ENCODE results near the gene LMO7.

LMO7 gene

GRCh38 chr13:75635828-75636435 is at the start of gene LMO7:
LMO7 (plus strand) TSS chr13:75636330; CDS start chr13:75636658, 328 bp downstream.
- DNase-seq: peak; percentile 68

DNA sequence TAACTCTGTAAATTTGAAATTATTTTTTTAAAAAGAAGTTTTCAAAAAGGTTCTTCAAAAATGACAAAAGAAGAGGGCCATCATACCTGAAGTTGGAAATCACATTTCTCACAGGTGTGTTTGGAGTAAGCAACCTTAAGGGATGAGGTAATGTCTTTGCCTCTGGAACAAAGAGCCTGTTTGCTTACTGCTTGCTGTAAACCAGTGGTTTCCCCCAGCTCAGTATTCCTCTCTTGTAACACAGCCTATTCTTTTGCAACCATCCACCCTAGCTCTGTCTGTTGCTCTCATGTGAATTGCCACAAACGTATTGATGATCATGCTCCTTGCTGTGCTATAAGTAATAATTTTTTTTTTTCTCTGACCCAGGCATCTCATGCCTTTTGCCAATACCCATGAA is 48.5 kb upstream of the LMO7 start:
- DNase-seq: no peak

DNA sequence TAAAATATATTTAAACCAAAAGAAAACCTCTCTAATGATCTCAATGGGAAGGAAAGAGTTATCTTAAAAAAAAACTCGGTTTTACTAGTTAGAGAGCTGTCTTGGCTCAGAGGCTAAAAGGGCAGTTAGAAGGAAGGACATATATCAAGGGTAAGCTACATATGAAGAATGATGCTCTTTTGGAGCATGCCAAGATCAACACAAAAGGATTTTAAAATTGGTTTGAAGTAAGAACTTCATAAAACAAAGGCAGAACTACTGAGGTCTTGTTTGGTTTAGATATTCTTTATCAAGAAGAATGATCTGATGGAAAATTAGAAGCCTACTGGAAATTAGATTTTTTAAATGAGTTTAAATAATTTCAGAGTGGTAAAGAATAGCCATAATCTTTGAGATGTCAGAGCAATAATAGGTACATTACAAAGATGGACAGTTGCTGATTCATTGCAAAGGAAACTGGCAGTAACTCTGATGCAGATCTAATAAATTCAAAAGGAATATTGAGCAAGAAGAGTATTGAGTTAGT is 39.4 kb upstream of the LMO7 start:
- no peak for DNase-seq

DNA sequence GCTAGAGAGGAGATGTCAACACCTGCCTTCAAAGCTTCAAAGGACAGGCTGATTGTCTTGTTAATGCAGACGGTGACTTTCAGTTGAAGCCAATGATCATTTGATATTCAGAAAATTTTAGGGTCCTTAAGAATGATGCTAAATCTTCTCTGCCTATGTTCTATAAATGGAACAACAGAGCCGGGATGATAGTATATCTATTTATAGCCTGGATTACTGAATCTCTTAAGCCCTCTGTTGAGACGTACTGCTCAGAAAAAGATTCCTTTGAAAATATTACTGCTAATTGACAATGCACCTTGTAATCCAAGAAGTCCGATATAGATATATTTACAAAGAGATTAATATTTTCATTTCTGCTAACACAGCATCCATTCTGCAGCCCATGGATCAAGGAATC is 35.8 kb upstream of the LMO7 start:
- no peak for DNase-seq

- no peak for DNase-seq
Measured at GRCh38 chr13:75603038-75603437, 33.1 kb upstream of the LMO7 start.

GRCh38 chr13:75607447-75607846 is 28.7 kb upstream of the LMO7 start:
- no peak for DNase-seq

DNA sequence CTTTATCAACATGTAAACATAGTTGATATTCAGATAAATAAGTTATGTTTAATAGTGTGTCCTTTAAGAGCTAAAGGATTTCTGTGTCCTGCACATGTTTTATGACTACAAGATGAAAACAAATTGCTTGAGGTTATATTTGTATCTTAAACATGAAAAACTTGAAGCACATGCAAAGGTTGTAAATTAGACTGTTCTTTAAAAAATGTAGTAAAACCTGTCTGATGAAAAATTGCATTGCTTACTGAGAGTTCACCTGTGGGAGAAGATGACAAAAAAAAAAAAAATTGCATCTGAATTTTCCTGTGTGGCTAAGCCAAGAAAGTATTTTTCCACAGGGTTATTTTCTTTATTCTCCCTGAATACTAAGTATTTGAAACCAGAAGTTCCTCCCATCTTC is 25.7 kb upstream of the LMO7 start:
- no peak for DNase-seq

DNA sequence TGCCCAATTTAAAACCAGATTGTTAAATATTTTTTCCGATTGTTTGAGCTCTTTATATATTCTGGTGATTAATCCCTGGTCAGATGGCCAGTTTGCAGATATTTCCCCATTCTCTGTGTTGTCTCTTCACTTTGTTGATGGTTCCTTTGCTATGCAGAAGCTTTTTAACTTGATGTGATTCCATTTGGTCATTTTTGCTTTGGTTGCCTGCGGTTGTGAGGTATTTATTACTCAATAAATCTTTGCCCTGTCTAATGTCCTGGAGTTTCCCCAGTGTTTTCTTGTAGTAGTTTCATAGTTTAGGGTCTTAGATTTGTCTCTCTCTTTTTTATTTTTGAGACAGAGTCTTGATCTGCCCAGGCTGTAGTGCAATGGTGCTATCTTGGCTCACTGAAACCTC is 23.8 kb upstream of the LMO7 start:
- no peak for DNase-seq

DNA sequence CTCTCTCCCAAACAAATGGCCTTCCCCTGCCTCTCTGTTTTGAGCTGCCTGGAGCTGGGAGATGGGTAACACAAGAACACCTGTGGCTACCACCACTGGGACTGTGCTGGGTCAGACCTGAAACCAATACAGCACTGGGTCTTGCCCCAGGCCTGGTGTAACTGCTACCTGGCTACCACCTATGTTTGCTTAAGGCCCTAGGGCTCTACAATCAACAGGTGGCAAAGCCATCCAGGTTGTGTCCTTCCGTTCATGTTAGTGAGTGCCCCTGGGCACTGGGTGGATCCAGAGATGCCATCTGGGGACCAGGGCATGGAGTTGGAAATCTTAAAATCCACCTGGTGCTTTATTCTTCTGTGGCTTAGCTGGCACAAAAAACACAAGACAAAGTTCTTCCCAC is 18.9 kb upstream of the LMO7 start:
- DNase-seq: no peak

DNA sequence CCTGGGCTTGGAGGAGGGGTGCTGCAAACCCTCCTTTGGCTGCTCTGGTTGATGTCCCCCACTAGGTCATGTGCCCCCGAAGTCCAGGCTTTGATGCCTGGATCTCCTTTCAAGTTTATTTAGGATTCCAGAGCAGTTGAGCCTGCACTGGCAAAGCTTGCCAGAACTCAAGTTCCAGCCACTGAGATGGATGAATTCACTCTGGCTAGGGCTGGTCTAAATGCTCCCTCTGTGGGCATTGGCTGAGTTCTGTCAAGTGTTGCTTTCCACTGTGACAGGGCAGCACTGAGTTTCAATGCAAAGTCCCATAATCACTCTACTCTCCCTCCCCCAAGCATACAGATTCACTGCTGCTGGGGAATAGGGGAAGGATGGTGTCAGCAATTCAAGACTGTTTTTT is 17.8 kb upstream of the LMO7 start:
- no peak for DNase-seq

- DNase-seq: no peak
Measured at GRCh38 chr13:75620020-75620419, 16.1 kb upstream of the LMO7 start.

- DNase-seq: no peak
Measured at GRCh38 chr13:75621147-75621546, 15.0 kb upstream of the LMO7 start.

DNA sequence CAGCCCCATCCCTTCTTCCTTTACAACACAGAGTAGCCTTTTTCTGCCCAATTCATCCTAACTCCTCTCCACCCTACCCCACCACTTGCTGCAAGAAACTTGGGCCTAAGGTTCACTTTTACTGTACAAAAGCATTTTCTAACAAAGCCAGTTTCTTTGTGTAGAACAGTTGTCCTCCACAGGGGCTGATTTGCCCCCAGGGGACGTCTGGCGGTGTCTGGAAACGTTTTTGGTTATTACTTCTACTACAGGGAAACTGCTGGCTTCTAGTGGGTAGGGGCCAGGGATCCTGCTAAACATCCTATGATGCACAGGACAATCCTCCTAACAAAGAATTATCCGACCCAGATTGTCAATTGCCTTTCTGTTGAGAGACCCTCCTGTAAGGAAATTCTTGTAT is 7.3 kb upstream of the LMO7 start:
- no peak for DNase-seq

GRCh38 chr13:75633285-75633684 is 2.8 kb upstream of the LMO7 start:
- DNase-seq: no peak

DNA sequence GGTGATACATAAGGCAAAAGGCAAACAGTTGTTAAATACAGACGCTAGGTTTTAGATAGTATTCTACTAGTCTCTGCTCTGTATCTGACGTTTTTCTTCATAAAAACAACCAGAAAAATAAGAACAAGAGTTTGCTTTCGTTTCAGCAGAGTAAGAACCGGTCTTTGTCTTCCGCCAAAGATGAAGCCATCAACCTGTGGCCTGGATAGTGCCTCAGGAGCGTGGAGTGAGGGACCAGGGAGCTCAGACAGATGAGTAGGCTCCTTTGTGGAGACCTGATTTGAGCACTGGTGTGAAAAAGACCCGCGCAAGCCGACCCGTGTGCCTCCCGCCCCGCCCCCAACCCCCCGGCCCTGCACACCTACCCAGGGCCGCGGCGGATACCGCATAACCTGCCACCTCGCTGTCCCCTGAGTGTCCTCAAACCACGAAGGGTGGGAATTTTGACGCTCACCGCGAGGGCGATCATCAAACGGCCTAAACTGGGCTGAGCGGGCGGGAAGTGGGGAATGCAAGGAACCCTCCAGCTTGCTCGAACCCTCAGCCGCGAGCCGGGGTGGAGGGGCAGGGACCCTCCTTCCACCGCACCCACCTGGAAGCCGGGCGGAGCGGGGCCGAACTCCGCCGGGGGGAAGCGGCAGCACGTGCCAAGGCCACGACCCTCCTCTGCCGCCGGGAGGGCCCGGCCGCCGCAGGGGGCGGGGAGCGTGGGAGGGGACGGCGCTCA is 866 bp upstream of the LMO7 start:
- DNase-seq: no peak

DNA sequence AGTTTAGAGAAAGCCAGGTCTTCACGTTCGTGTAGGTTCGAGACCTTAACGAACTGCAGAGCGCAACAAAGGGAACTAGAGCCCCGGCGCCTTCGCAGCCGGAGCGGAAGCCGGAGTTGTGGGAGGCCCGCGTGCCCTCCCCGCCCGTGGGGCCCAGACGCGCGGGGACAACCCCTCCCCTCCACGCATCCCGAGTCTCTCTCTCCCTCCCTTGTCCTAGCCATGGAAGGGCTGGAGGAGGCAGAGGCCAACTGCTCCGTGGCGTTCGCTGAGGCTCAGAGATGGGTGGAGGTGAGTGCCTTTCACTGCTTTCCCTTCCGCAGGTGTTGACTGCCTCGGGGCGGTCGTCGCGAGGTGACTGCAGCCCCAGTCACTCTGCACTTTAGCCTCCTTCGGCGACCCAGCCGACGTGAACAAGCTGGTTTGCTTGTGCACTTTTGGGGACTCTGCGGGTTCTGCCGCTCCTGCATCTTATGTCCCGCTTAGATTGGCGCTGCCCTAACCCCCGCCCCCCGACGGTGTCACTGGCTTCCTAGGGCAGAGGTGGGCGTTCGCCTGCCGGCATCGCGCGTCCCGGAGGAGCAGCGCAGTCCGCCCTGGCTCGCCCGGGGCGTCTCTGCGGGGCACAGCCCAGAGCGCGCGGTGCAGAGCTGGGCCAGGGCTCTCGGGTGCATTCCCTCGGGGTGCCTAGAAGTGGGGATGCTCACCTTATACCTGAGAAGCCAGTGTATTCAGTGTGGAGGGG is 478 bp downstream of the LMO7 start:
- peak; percentile 63 for DNase-seq

GRCh38 chr13:75637181-75637750 is 1.1 kb downstream of the LMO7 start:
- no peak for DNase-seq

DNA sequence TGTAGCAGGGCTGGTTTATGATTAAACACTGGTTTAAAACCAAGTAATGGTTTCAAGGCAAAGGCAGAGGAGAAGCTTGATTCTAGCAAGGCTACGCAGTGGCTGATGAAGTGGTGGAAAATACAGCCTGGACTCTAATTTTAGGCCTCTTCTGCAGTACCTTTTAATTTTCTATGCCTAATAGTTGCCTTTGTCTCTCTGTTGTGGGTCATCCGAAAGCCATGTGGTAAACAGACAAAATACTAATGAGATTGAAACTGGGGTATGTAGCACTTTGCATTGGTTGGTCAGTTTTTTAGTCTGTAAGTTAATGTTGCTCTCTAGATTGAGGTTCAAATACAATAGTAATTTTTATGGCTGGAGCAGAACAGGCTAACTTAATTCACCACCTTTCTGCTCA is 3.3 kb downstream of the LMO7 start:
- no peak for DNase-seq

GRCh38 chr13:75641026-75641425 is 4.9 kb downstream of the LMO7 start:
- no peak for DNase-seq

- no peak for DNase-seq
Measured at GRCh38 chr13:75643182-75643581, 7.1 kb downstream of the LMO7 start.

DNA sequence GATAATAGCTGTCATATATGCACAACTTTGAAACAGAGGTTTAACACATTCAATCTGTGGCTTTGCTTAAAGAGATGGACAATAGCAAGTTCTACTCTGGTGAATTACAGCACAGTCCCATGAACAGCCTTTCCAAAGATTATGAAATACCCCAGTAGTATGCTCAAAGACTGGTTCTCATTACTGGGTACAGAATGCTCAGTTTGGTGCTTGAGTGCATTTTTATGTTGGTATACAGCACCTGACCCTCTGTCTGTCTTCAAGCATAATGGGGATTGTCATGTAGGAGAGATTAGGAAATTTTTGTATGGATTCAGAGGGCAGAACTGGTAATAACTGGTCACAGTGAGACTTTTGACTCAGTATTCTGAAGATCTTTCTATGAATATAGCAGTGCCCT is 7.6 kb downstream of the LMO7 start:
- no peak for DNase-seq

GRCh38 chr13:75645141-75645540 is 9.0 kb downstream of the LMO7 start:
- DNase-seq: no peak

GRCh38 chr13:75647126-75647784 is 11.1 kb downstream of the LMO7 start:
- DNase-seq: no peak

All from CD4-positive, alpha-beta T cell treated with Interleukin-17A for 4 hours (primary cell).